ENCODE results near the gene FADS3.
A peak's percentile ranks its signal among the peaks of the same experiment; 100 is the strongest.

The FADS3 gene

GRCh38 chr11:61918938-61919704 is 27.8 kb upstream of the FADS3 start:
- DNase-seq (ENCODE audit: low read depth): no peak
- TF ChIP-seq, protein P1, sequence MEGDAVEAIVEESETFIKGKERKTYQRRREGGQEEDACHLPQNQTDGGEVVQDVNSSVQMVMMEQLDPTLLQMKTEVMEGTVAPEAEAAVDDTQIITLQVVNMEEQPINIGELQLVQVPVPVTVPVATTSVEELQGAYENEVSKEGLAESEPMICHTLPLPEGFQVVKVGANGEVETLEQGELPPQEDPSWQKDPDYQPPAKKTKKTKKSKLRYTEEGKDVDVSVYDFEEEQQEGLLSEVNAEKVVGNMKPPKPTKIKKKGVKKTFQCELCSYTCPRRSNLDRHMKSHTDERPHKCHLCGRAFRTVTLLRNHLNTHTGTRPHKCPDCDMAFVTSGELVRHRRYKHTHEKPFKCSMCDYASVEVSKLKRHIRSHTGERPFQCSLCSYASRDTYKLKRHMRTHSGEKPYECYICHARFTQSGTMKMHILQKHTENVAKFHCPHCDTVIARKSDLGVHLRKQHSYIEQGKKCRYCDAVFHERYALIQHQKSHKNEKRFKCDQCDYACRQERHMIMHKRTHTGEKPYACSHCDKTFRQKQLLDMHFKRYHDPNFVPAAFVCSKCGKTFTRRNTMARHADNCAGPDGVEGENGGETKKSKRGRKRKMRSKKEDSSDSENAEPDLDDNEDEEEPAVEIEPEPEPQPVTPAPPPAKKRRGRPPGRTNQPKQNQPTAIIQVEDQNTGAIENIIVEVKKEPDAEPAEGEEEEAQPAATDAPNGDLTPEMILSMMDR (IDR thresholded peaks at IDR 0.05; ENCODE audit: insufficient read depth, low read depth, low read length, missing control alignments): no peak
- no peak overlapping the region for H3K4me3 ChIP-seq (ENCODE audit: low read length)

DNA sequence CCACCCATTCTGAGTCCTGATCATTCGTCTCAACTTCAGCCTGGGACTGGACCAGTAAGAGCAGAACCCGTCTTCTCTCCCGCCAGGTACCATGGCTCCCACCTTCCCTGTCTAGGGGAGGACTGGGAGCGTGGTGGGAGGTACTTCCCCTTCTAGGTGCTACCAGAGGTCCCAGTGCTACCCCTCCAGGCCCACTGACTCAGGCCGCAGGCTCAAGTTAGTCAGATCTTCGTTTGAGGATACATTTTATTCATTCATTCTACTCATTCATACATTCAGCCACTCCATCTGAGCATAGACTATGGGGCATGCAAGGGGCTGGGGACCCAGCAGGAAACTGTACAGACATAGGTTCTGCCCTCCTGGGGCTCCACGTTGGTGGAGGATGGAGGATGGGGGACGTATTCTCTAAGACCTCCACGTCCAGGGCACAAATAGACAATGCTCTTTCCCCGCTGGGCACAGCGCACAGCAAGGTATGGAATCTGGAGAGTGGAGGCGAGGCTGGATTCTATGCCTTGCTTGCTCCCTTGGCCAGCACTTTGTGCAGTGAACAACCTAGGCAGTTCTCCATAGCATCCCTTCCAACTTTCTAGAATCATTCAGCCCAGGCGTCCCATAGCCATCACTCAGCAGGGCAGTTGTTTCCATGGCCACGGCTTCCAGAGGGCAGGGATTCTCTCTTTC is 27.0 kb upstream of the FADS3 start:
- H3K4me3 ChIP-seq (ENCODE audit: low read length): no peak overlapping the region
- no peak for DNase-seq (ENCODE audit: low read depth)
- TF ChIP-seq, protein P1 (IDR thresholded peaks at IDR 0.05; ENCODE audit: insufficient read depth, low read depth, low read length, missing control alignments): no peak

- TF ChIP-seq, protein P1 (IDR thresholded peaks at IDR 0.05; ENCODE audit: insufficient read depth, low read depth, low read length, missing control alignments): no peak
- DNase-seq (ENCODE audit: low read depth): no peak
- peak within 1 kb of the TSS; percentile 34 for H3K4me3 ChIP-seq (ENCODE audit: low read length)
Measured at GRCh38 chr11:61917334-61918109, 26.2 kb upstream of the FADS3 start, which contains the start of gene RAB3IL1. RAB3IL1 (minus strand) TSS chr11:61917566; CDS start chr11:61917367, 199 bp downstream.

DNA sequence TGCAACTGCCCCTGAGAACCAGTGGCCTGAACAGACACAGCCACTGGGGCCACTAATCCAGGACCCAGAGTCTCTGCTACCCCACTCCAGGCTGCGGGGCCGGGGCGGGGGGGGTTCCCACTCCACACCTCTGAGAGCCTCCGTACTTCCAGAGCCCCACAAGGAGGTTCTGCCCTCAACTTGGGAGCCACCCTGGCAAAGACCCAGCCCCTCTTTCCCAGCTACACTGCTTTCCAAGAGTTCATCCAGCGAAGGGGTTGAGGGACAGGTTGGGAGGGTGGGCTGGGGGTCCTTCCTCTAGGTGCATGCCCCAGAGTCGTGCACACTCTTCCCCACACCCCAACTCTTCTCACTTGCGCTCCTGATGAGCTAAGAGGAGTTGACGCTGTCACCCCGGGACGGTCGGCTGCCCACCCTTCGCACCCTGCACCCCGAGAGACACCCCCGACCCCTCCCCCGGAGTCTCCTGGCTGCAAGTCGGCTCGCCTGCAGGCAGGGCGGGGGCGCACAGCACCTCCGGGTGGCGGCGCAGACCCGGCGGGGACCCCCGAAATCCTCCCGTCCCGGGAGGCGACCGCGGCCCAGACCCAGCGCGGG is 25.5 kb upstream of the FADS3 start:
- no peak for DNase-seq (ENCODE audit: low read depth)
- H3K4me3 ChIP-seq (ENCODE audit: low read length): no peak overlapping the region
- TF ChIP-seq, protein P1 (IDR thresholded peaks at IDR 0.05; ENCODE audit: insufficient read depth, low read depth, low read length, missing control alignments): no peak

DNA sequence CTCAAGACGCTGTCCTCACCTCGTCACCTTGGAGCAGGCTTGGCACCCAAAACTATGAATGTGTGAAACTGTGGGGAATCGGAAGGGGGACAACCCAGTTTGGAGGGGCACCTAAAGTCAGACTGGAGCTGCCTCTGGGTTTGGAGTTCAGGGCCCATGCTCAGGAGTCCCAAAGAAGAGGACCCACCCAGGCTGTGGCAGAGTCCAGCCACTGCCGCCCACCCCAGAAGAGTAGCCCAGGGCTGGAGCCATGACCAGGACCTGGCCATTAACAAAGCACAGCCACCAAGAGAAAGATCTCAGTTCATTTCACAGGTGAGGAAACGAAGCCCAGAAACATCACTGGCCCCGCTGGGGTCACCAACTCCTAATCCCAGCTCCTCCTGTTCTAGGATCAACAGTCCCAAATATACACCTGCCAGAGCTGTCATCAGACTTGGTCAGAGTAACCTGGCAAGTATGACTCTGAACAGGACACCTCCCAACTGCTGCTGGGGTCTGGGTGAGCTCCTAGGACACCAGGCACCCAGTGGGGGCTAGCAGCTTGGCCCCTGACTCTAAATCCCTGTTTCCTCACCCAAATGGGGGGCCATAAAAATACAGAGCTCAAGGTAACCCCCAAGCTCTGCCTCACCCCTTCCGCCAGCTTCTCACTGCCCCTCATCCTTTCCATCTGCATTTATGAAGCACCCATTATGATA is 23.3 kb upstream of the FADS3 start:
- no peak for DNase-seq (ENCODE audit: low read depth)
- H3K4me3 ChIP-seq (ENCODE audit: low read length): no peak overlapping the region
- TF ChIP-seq, protein P1 (IDR thresholded peaks at IDR 0.05; ENCODE audit: insufficient read depth, low read depth, low read length, missing control alignments): no peak

Data from epithelial cell of esophagus (primary cell).